ENCODE measurements around the gene BRCC3.
"Not testable (repeated sequence)": the region's sequence is repeated elsewhere in the genome, so short reads cannot be mapped to it uniquely, and the experiment has no call there.

The BRCC3 gene

GRCh38 chrX:155061760-155062159 is 9.5 kb upstream of the BRCC3 start:
- no peak for DNase-seq

- DNase-seq = no peak
Observed at GRCh38 chrX:155065035-155065734, 6.1 kb upstream of the BRCC3 start.

- DNase-seq = no peak
Observed at GRCh38 chrX:155068165-155068564, 3.1 kb upstream of the BRCC3 start.

- no peak for DNase-seq
Observed at GRCh38 chrX:155069414-155069813, 1.9 kb upstream of the BRCC3 start.

- DNase-seq = no peak
Observed at GRCh38 chrX:155070038-155070437, 1.3 kb upstream of the BRCC3 start.

- DNase-seq = no peak
Observed at GRCh38 chrX:155070663-155070974, 689 bp upstream of the BRCC3 start.

- DNase-seq = no peak
Observed at GRCh38 chrX:155071694-155072280, 479 bp downstream of the BRCC3 start.

- DNase-seq = no peak
Observed at GRCh38 chrX:155086202-155086840, 15.0 kb downstream of the BRCC3 start.

- no peak for DNase-seq
Observed at GRCh38 chrX:155086961-155087735, 15.8 kb downstream of the BRCC3 start.

GRCh38 chrX:155094468-155095061 is 23.3 kb downstream of the BRCC3 start:
- no peak for DNase-seq

- DNase-seq = no peak
Observed at GRCh38 chrX:155105919-155106318, 34.6 kb downstream of the BRCC3 start.

- no peak for DNase-seq
Observed at GRCh38 chrX:155108427-155108826, 37.1 kb downstream of the BRCC3 start.

- no peak for DNase-seq
Observed at GRCh38 chrX:155112171-155112570, 40.9 kb downstream of the BRCC3 start.

- DNase-seq = no peak
Observed at GRCh38 chrX:155113097-155113496, 41.8 kb downstream of the BRCC3 start.

- DNase-seq = no peak
Observed at GRCh38 chrX:155115174-155115819, 44.0 kb downstream of the BRCC3 start.

- DNase-seq = no peak
Observed at GRCh38 chrX:155127465-155127864, 56.2 kb downstream of the BRCC3 start.

GRCh38 chrX:155127940-155128339 is 56.6 kb downstream of the BRCC3 start:
- DNase-seq = no peak

- DNase-seq = no peak
Observed at GRCh38 chrX:155132110-155132509, 60.8 kb downstream of the BRCC3 start.

- DNase-seq = no peak
Observed at GRCh38 chrX:155134255-155134654, 62.9 kb downstream of the BRCC3 start.

GRCh38 chrX:155143959-155144548 is 72.7 kb downstream of the BRCC3 start:
- no peak for DNase-seq

GRCh38 chrX:155144926-155145325 is 73.6 kb downstream of the BRCC3 start:
- DNase-seq = no peak

- DNase-seq = not testable (repeated sequence)
Observed at GRCh38 chrX:155147612-155148011, 76.3 kb downstream of the BRCC3 start.

Data from 8988T (cell line).